Measurements from ENCODE around the gene DNLZ.

The DNLZ gene

DNA sequence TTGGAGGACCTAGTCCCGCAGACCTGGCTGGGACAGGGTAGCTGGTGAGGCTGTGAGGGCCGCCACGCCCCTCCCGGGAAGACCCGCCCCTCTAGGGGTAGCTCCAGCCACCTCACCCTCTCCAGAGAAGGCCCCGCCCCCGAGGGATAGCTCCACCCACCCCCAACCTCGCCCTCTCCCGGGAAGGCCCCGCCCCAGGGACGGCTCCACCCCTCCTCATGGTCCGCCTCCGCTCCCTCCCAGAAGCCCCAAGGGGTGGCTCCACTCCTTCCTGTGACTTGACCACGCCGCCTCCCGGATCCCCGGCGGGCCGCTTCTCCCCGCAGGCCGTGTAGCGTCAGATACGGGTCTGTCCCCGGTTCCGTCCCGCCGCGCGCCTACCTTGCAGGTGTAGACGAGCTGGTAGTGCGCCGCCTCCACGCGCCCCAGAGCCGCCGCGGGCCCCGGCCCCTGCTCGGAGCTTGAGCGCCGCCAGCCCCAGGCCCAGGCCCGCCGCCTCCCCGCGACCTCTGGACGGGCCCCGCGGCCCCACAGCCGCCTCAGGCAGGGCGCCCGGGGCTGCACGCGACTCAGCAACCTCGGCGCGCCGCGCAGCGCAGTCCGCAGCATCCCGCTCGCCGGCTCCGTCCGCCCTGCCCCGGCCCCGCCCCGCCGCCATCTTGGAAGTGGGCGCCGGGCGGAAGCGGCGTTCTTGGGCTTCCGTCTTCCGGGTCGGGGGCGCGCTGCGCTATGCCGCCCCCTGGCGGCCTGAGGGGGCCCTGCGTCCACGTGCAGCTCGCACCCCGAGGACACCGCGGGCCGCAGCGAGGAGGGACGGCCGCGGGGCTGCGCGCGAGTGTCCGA lies at the start of gene DNLZ (continued):
- TF ChIP-seq, protein P1, sequence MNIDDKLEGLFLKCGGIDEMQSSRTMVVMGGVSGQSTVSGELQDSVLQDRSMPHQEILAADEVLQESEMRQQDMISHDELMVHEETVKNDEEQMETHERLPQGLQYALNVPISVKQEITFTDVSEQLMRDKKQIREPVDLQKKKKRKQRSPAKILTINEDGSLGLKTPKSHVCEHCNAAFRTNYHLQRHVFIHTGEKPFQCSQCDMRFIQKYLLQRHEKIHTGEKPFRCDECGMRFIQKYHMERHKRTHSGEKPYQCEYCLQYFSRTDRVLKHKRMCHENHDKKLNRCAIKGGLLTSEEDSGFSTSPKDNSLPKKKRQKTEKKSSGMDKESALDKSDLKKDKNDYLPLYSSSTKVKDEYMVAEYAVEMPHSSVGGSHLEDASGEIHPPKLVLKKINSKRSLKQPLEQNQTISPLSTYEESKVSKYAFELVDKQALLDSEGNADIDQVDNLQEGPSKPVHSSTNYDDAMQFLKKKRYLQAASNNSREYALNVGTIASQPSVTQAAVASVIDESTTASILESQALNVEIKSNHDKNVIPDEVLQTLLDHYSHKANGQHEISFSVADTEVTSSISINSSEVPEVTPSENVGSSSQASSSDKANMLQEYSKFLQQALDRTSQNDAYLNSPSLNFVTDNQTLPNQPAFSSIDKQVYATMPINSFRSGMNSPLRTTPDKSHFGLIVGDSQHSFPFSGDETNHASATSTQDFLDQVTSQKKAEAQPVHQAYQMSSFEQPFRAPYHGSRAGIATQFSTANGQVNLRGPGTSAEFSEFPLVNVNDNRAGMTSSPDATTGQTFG (tag by site-specific recombination; IDR thresholded peaks at IDR 0.05; ENCODE audit: borderline replicate concordance): no peak
- TF ChIP-seq ZNF658 (tag by site-specific recombination; IDR thresholded peaks at IDR 0.05) (no peak), ZNF677 (tag by site-specific recombination; IDR thresholded peaks at IDR 0.05) (peak; percentile 32; the same call in 1 of the 2 replicates), ZNF626 (tag by site-specific recombination; IDR thresholded peaks at IDR 0.05) (no peak; the same call in 1 of the 2 replicates), ZFHX2 (tag by site-specific recombination; conservative IDR thresholded peaks at IDR 0.05) (peak; percentile 51; the same call in 1 of the 2 replicates), ZNF629 (tag by site-specific recombination; IDR thresholded peaks at IDR 0.05) (0 out of 2 replicates have a peak, but pooled peaks have one; percentile 7), ZNF830 (tag by site-specific recombination; IDR thresholded peaks at IDR 0.05; ENCODE audit: low read depth) (no peak; the same call in 1 of the 2 replicates), GLIS2 (tag by site-specific recombination; IDR thresholded peaks at IDR 0.05) (peak; percentile 85), BCL11B (tag by site-specific recombination; IDR thresholded peaks at IDR 0.05; ENCODE audit: low read depth) (0 out of 2 replicates have a peak, but pooled peaks have one; percentile 43), ZXDB (tag by site-specific recombination; IDR thresholded peaks at IDR 0.05) (peak; percentile 52; the same call in 1 of the 2 replicates), KLF1 (tag by site-specific recombination; IDR thresholded peaks at IDR 0.05) (peak; percentile 66), ZNF521 (tag by site-specific recombination; IDR thresholded peaks at IDR 0.05) (no peak), TRIM28 (IDR thresholded peaks at IDR 0.05; ENCODE audit: borderline replicate concordance, low read length) (no peak), ZNF600 (tag by site-specific recombination; IDR thresholded peaks at IDR 0.05) (0 out of 2 replicates have a peak, but pooled peaks have one; percentile 21), GLIS1 (tag by site-specific recombination; IDR thresholded peaks at IDR 0.05) (peak; percentile 77), ZNF596 (tag by site-specific recombination; IDR thresholded peaks at IDR 0.05) (peak; percentile 9; the same call in 1 of the 2 replicates), ZNF621 (tag by site-specific recombination; IDR thresholded peaks at IDR 0.05) (no peak), ZNF423 (tag by site-specific recombination; IDR thresholded peaks at IDR 0.05) (no peak), ZNF146 (tag by site-specific recombination; IDR thresholded peaks at IDR 0.05) (no peak)
- TF ChIP-seq, protein P2, sequence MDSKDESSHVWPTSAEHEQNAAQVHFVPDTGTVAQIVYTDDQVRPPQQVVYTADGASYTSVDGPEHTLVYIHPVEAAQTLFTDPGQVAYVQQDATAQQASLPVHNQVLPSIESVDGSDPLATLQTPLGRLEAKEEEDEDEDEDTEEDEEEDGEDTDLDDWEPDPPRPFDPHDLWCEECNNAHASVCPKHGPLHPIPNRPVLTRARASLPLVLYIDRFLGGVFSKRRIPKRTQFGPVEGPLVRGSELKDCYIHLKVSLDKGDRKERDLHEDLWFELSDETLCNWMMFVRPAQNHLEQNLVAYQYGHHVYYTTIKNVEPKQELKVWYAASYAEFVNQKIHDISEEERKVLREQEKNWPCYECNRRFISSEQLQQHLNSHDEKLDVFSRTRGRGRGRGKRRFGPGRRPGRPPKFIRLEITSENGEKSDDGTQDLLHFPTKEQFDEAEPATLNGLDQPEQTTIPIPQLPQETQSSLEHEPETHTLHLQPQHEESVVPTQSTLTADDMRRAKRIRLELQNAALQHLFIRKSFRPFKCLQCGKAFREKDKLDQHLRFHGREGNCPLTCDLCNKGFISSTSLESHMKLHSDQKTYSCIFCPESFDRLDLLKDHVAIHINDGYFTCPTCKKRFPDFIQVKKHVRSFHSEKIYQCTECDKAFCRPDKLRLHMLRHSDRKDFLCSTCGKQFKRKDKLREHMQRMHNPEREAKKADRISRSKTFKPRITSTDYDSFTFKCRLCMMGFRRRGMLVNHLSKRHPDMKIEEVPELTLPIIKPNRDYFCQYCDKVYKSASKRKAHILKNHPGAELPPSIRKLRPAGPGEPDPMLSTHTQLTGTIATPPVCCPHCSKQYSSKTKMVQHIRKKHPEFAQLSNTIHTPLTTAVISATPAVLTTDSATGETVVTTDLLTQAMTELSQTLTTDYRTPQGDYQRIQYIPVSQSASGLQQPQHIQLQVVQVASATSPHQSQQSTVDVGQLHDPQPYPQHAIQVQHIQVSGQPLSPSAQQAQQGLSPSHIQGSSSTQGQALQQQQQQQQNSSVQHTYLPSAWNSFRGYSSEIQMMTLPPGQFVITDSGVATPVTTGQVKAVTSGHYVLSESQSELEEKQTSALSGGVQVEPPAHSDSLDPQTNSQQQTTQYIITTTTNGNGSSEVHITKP (tag by site-specific recombination; IDR thresholded peaks at IDR 0.05): peak; percentile 48
- TF ChIP-seq, protein P3, sequence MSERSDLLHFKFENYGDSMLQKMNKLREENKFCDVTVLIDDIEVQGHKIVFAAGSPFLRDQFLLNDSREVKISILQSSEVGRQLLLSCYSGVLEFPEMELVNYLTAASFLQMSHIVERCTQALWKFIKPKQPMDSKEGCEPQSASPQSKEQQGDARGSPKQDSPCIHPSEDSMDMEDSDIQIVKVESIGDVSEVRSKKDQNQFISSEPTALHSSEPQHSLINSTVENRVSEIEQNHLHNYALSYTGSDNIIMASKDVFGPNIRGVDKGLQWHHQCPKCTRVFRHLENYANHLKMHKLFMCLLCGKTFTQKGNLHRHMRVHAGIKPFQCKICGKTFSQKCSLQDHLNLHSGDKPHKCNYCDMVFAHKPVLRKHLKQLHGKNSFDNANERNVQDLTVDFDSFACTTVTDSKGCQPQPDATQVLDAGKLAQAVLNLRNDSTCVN (tag by site-specific recombination; optimal IDR thresholded peaks at IDR 0.05): peak; percentile 96
